ENCODE results near the gene MNX1. TPM values are rescaled to one million over a fixed set of nuclear protein-coding genes. Genes with fewer than 3 reads are reported as not detected.

The MNX1 gene
- total and polyA plus RNA-seq, 2 donors (not counting 3 experiments of a cell fraction or from before 2014, with no cell fraction given): not detected

GRCh38 chr7:156993021-156993924 is 17.2 kb downstream of the MNX1 start:
- Histone ChIP-seq H4K20me1 (replicated peaks; ENCODE audit: control insufficient read depth, extremely low read depth, insufficient read depth, low read length) (no peaks in the 10 kb centered on the region), H3K36me3 (ENCODE audit: control insufficient read depth in 2 of 2, extremely low read depth in 1 of 2, insufficient read depth in 2 of 2, low read length in 2 of 2) (no peaks in the 10 kb centered on the region), H3K9ac (replicated peaks; ENCODE audit: extremely low read depth, insufficient read depth, low read length) (no peak overlapping the region), H3K27me3 (ENCODE audit: control insufficient read depth in 2 of 2, insufficient read depth in 2 of 2, low read length in 2 of 2) (peaks cover 19 to 27% of the 10 kb centered on the region in 2 experiments), H3K9me3 (replicated peaks; ENCODE audit: control insufficient read depth, insufficient read depth, low read length) (no peaks in the 10 kb centered on the region), H3K4me2 (ENCODE audit: insufficient read depth, low read length) (no peak overlapping the region), H3K27ac (ENCODE audit: insufficient read depth, low read depth, low read length) (no peak overlapping the region), H3K79me2 (ENCODE audit: control insufficient read depth, insufficient read depth, low read length) (no peaks in the 10 kb centered on the region), H3K9me1 (replicated peaks; ENCODE audit: control insufficient read depth, extremely low read depth, insufficient read depth, low read length) (no peaks in the 10 kb centered on the region), H3K4me1 (ENCODE audit: control insufficient read depth, extremely low read depth, insufficient read depth, low read length) (no peaks in the 10 kb centered on the region), H2AFZ (ENCODE audit: low read depth, low read length) (no peak overlapping the region), H3K4me3 (replicated peaks in 1 of 3; ENCODE audit: insufficient read depth in 1 of 3, low read depth in 1 of 3, low read length in 3 of 3) (no peak overlapping the region)
- no TSS peak for BruUV-seq (replicated peaks)
- ChIA-PET POLR2A (no interaction called here), CTCF (interaction anchor here (0.6 to 2.1 kb wide), 3 partner anchors 21 to 235 kb away, joined by 3 to 5 read pairs (median 4); no protein-coding TSS in a partner anchor)
- TF ChIP-seq MYC (IDR thresholded peaks at IDR 0.05; ENCODE audit: low read depth, low read length) (no peak), EZH2 (IDR thresholded peaks at IDR 0.05; ENCODE audit: borderline replicate concordance, low read depth, low read length, severe bottlenecking) (no peak), POLR2AphosphoS5 (IDR thresholded peaks at IDR 0.05; ENCODE audit: insufficient read depth, low read depth, low read length) (no peak), GATA2 (IDR thresholded peaks at IDR 0.05; ENCODE audit: insufficient read depth, insufficient read length, low read depth, low read length) (no peak), POLR2A (IDR thresholded peaks at IDR 0.05; ENCODE audit: low read depth, low read length) (no peak), CTCF (IDR thresholded peaks at IDR 0.05; ENCODE audit: extremely low read depth in 1 of 2, insufficient read depth in 1 of 2, low read depth in 1 of 2, low read length in 2 of 2) (no peak)
- dilution Hi-C loops (cut with MboI; ENCODE audit: extremely low pct_ligation_motif_present, low sequenced_read_pairs): no loop called here
- FAIRE-seq (no peak), DNase-seq (ENCODE audit: low read depth, low spot score) (no peak)
- intact Hi-C loops (cut with micrococcal nuclease): no loop called here

Data from endothelial cell of umbilical vein (primary cell).